GM19463 (cell line): ENCODE measurements around the gene PWWP2B.
A peak's percentile ranks its signal among the peaks of the same experiment; 100 is the strongest.

ENCODE experiments used
- ATAC-seq: cut with Tn5 transposase; IDR thresholded peaks from one replicate; pipeline ENCODE4 v1.9.1; 2021; ENCODE audit warnings: mild to moderate bottlenecking, moderate library complexity; ENCODE audit not compliant: unreplicated experiment

PWWP2B gene

DNA sequence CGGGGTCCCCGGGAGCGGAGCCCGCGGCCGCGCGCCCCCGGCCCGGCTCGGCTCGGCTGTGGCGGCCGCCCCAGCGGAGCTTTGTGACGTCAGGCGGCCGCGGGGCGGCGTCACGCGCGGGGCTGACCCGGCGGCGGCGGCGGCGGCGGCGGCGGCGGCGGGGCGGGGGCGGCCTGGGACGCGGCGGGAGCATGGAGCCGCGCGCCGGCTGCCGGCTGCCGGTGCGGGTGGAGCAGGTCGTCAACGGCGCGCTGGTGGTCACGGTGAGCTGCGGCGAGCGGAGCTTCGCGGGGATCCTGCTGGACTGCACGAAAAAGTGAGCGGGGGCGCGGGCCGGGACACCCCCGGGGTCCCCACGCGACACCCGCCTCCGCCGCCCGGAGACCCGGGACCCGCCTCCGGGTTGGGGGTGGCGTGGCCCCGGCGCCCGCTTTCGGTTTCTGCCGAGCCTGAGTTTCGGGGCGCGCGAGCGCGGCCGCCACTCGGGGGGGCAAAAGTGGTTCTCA is at the start of gene PWWP2B:
Gene PWWP2B, plus strand, starts transcription at position 165 of the 506 bp plus-strand sequence. Its CDS starts 27 bp downstream, at position 192.
- ATAC-seq = peak; percentile 46

GRCh38 chr10:132347211-132347930 is 49.6 kb upstream of the PWWP2B start:
- ATAC-seq = no peak

DNA sequence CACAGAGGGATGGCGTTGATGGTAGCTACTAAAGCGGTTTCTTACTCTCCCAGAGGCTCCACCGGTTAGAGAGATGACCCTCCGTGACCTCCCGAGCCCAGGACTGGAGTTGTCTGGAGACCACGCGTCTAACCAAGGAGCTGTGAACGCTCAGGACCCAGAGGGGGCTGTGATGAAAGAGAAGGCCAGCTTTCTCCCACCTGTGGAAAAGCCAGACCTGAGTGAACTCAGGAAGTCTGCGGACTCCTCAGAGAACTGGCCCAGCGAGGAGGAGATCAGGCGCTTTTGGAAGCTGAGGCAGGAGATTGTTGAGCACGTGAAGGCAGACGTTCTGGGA is 49.1 kb upstream of the PWWP2B start:
- no peak for ATAC-seq

DNA sequence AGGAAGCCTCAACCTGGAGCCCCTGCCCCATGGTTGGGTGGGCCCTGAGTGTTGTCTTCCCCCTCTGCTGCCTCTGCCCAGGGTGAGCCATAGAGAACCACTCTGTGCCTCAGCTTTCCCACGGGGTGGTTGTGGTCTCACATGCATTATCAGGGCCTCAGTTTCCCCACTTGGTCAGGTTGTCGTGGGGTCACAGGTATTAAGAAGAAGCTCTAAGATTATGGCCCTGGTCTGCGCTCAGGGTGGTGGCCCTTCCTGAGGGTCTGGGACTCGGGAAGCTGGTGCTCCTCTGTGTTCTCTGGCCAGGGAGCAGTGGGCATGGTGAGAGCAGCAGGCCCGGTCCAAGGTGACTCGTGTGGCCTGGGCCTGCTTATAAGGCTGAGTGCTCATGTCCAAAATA is 47.2 kb upstream of the PWWP2B start:
- no peak for ATAC-seq

DNA sequence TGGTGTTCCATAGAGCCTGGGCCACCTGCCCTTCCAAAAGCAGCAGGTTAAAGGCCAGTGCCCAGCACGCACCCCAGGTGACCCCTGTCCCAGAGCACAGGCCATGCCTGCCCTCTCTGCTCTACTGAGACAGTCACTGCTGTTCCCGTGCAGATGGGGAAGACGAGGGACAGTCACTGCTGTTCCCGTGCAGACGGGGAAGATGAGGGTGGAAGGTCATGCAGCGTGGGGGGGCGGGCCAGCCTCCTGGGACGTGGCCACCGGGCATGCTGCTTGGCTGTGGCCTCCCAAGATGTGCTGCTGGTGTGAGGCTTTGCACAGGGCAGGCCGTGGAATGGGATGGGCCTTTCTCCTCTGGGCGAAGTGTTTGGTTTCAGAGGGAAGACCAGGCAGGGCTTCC is 46.6 kb upstream of the PWWP2B start:
- ATAC-seq = no peak

- ATAC-seq = no peak
These were observed 46.1 kb upstream of the PWWP2B start for GRCh38 chr10:132350946-132351345.

DNA sequence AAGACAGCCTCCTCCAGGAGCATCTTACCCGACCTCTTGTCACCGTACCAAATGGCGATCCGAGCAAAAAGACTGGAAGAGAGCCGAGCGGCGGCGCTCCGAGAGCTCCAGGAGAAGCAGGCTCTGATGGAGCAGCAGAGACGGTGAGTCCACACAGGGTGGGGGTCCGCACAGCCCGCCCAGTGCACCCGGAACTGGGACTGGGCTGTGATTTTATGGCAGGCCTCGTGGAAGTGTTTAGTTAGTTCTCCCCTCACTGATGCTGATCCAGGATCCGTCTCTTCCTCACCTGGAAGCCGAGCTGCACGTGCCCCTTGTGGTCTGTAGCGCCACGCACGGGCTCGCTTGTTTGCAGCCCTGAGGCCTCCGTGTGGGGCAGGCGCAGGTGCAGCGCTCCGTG is 45.4 kb upstream of the PWWP2B start:
- ATAC-seq = no peak

GRCh38 chr10:132352462-132353308 is 44.3 kb upstream of the PWWP2B start:
- ATAC-seq = peak; percentile 57

GRCh38 chr10:132353456-132354355 is 43.3 kb upstream of the PWWP2B start:
- ATAC-seq = no peak

- no peak for ATAC-seq
These were observed 42.5 kb upstream of the PWWP2B start for GRCh38 chr10:132354356-132355094.

- ATAC-seq = no peak
These were observed 41.7 kb upstream of the PWWP2B start for GRCh38 chr10:132355297-132355696.

GRCh38 chr10:132355754-132356153 is 41.2 kb upstream of the PWWP2B start:
- ATAC-seq = no peak

DNA sequence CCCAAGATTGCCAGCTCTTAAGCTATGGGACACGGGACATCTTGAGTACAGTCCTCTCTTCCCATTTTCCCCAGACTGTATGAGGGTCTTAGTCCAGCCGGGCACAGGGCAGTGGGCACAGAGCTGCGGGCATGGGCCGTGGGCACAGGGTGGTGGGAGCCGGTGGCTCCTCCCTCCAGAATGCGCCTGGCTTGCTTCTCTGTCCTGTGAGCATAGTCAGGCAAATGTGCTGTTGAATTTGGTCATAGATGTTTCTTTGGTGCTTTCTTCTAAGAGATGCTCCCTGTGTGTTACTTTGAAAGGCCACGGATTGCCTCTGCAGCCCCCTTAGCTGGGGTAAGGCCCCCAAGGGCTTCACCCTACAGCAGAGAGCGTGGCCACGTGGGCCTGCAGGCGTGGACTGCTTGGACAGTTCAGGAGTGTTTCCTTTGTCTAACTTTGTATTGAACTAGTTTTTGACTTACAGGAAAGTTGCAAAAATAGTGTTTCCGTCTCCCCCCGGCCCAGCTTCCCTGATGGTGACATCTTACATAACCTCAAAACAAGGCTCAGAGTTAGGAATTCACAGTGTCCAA is 40.3 kb upstream of the PWWP2B start:
- no peak for ATAC-seq

DNA sequence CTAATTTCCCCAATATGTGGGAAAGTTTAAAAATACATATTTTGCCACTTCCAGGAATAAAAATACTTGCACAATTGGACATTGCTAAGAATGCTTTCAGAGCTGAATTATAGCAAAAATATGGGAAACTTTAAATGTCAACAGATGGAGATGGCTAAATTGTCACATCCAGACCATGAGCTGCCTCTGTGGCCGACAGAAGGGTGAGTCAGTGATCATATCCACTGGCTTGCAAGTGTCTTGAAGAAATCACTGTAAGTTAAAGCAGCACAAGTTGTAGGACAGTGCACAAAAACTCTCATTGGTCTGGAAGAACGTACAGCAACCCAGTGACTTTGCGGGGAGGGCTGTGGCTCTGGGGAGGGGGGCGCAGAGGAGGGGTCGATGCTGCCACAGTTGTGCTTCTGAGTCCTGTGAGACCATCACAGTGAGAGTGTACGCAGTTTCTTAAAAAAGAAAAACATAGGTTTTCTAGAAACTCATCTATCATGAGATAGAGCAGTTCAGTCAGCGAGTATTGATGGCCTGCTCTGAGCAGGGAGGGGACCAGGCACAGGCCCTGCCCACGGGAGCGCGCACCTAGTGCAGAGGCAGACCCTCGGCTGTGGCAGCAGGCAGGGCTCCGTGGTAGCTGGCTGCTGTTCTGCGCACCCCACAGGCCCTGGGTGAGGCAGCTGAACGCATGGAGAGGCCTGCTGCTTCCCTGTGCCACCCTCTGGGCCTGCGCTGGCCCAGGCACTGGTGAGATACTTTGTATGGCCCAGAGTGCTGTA is 39.5 kb upstream of the PWWP2B start:
- no peak for ATAC-seq

- no peak for ATAC-seq
These were observed 37.5 kb upstream of the PWWP2B start for GRCh38 chr10:132359305-132360040.

- ATAC-seq = no peak
These were observed 36.1 kb upstream of the PWWP2B start for GRCh38 chr10:132360766-132361447.

- ATAC-seq = no peak
These were observed 35.4 kb upstream of the PWWP2B start for GRCh38 chr10:132361581-132362101.

DNA sequence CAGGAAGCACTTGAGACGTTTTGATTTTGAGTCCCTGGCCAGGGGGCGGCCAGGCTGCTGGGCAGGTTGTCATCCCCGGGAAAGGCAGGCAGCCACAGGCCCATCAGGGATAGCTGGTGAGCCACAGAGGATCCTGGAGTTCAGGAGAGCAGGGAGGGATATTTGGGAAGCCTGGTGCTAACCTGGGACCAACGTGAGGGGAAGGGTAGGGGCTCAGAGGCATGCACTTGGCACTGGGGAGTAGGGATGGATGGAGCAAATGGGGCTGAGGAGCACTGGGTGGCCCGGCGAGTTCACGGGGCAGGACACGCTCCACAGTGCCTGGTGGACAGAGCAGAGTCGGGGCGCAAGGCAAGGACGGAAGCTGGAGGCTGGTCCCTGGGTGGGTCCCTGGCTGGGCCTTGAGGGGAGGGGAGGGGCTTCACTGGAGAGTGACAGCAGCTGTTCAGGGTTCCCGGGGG is 34.8 kb upstream of the PWWP2B start:
- ATAC-seq = no peak
